Measurements from ENCODE around the gene ACAP1. TPM values are rescaled to one million over a fixed set of nuclear protein-coding genes. Genes with fewer than 3 reads are reported as not detected.

Gene ACAP1
- total and polyA plus RNA-seq, 9 of the 15 experiments (the other 6 are each of a cell fraction or from before 2014, with no cell fraction given): 0.15 to 8.5 (median 2.4) TPM

DNA sequence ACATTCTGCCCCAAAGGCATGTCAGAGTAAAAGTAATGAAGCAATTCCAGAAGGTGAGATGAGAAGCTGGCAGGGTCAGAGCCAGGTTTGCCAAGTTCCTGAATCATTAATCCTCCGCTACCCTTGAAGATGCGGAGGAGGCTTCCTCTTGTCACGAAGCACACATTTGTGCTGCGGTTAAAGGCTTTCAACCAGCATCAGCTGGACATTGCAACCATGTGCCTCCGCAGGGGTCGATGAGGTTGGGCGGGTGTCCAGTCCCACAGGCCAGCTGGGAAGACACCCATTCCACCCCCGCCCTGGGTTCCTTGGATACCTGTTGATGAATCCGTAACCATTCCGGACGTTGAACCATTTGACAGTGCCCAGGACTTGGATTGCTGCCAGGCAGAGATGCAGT lies 43.2 kb upstream of the ACAP1 start (continued):
- no peak for TF ChIP-seq E2F1 (CRISPR knock-in tag; IDR thresholded peaks at IDR 0.05)
- no peak for TF ChIP-seq FOXK1 (CRISPR knock-in tag; IDR thresholded peaks at IDR 0.05; ENCODE audit: borderline replicate concordance)
- TF ChIP-seq CBFA2T2 (conservative IDR thresholded peaks at IDR 0.05): peak; percentile 47
- peak; percentile 65; the same call in 1 of the 2 replicates for TF ChIP-seq KLF16 (IDR thresholded peaks at IDR 0.05)
- peak in 1 of 2 experiments; percentile 47 for TF ChIP-seq E2F6 (IDR thresholded peaks at IDR 0.05; ENCODE audit: borderline replicate concordance in 1 of 2, extremely low read depth in 1 of 2, insufficient read depth in 1 of 2, insufficient read length in 1 of 2, low read depth in 1 of 2, low read length in 1 of 2, poor library complexity in 1 of 2, severe bottlenecking in 1 of 2)
- 0 out of 2 replicates have a peak, but pooled peaks have one; percentile 46 for TF ChIP-seq ZNF766 (CRISPR knock-in tag; conservative IDR thresholded peaks at IDR 0.05)

DNA sequence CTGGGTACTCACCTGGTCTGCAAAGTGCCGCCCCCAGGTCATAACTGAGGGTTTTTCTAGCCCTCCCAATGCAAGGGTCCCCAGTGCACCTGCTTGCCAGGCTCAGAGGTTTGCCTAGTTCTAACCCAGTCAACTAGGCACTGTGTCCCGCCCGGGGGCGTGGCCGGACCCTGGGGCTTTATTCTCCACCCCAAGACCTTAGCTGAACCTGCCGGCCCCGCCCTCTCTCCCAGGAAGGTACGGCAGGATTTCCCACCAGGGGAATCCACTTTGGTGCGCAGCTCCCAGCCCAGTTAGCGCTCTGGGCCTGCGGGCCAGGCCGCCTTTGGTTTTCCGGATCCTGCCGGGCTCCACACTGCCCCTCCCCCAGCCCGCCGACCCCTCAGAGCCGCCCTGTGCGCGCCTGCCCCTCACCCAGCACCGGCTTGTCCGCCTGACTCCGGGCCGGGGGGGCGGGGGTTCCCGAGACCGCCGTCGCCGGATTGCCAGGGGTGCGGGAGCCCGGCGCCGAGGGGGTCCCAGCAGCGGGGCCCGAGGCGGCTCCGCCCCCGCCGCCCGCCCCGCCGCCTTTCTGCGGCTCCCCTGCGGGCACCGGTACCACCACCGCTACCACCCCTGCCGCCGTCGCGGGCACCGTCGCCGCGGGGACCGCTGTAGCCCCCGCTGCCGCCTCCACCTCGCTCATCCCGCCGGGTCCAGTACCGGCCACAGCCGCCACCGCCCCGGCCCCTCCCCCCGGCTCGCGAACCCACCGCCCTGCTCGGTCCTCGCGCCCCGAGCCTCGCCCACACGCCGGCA lies 42.3 kb upstream of the ACAP1 start:
- in situ Hi-C loops (cut with MboI) (no loop called here), intact Hi-C loops (cut with micrococcal nuclease) (no loop called here)
- Histone ChIP-seq H4K20me1 (replicated peaks; ENCODE audit: control insufficient read depth, insufficient read depth, low read length) (no peaks in the 10 kb centered on the region), H3K36me3 (ENCODE audit: control insufficient read depth, insufficient read depth, low read length) (no peaks in the 10 kb centered on the region), H2AFZ (ENCODE audit: low read depth, low read length) (no peak overlapping the region), H3K79me2 (ENCODE audit: control insufficient read depth, insufficient read depth, low read length) (no peaks in the 10 kb centered on the region), H3K27ac (ENCODE audit: extremely low read depth, low read depth, low read length) (no peak overlapping the region), H3K27me3 (ENCODE audit: control insufficient read depth in 2 of 2, insufficient read depth in 2 of 2, low read length in 2 of 2) (no peaks in the 10 kb centered on the region), H3K4me2 (ENCODE audit: insufficient read depth, low read length) (peak overlapping the region; percentile 6; the same call in 1 of the 2 replicates), H3K9ac (ENCODE audit: insufficient read depth in 1 of 2, low read depth in 2 of 2, low read length in 2 of 2) (peak overlapping the region in 1 of 2 experiments; percentile 74; a peak in 2 of 4 replicates), H3K9me3 (replicated peaks; ENCODE audit: control insufficient read depth, insufficient read depth, low read depth, low read length) (no peaks in the 10 kb centered on the region), H3K4me1 (replicated peaks in 1 of 2; ENCODE audit: control insufficient read depth in 2 of 2, insufficient read depth in 2 of 2, low read length in 2 of 2) (peaks cover 17 to 53% of the 10 kb centered on the region in 2 experiments), H3K4me3 (no peak overlapping the region), H3K9me1 (ENCODE audit: control insufficient read depth, insufficient read depth, low read length) (no peaks in the 10 kb centered on the region)
- DNase-seq (ENCODE audit: extremely low read depth in 1 of 4, low spot score in 3 of 4): peak; percentile 62 to 67 (median 62)
- peak; percentile 77 for ATAC-seq
- ChIA-PET CTCF (ENCODE audit: low intra/inter-chr PET ratio) (no interaction called here), POLR2A (interaction anchor here (0.6 to 0.9 kb wide), 2 partner anchors 11 to 12 kb away, joined by 3 read pairs; partner anchors contain the start of gene SLC2A4)
- 13% methylated on average over 5 of the region's 75 CpGs for WGBS (ENCODE audit: insufficient coverage, low coverage, missing lambda C conversion rate)
- FAIRE-seq: no peak
- BruUV-seq (replicated peaks): no TSS peak
- TF ChIP-seq, protein P1, sequence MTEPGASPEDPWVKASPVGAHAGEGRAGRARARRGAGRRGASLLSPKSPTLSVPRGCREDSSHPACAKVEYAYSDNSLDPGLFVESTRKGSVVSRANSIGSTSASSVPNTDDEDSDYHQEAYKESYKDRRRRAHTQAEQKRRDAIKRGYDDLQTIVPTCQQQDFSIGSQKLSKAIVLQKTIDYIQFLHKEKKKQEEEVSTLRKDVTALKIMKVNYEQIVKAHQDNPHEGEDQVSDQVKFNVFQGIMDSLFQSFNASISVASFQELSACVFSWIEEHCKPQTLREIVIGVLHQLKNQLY (CRISPR knock-in tag; conservative IDR thresholded peaks at IDR 0.05): no peak
- TF ChIP-seq ARID2 (IDR thresholded peaks at IDR 0.05) (no peak), ZKSCAN8 (CRISPR knock-in tag; IDR thresholded peaks at IDR 0.05) (no peak), CHD4 (IDR thresholded peaks at IDR 0.05; ENCODE audit: insufficient read depth, insufficient replicate concordance, low read depth, low read length, poor library complexity, severe bottlenecking) (no peak), E2F6 (IDR thresholded peaks at IDR 0.05; ENCODE audit: borderline replicate concordance in 1 of 2, extremely low read depth in 1 of 2, insufficient read depth in 1 of 2, insufficient read length in 1 of 2, low read depth in 1 of 2, low read length in 1 of 2, poor library complexity in 1 of 2, severe bottlenecking in 1 of 2) (no peak), HMBOX1 (IDR thresholded peaks at IDR 0.05) (peak; percentile 15)

All from K562 (cell line).